B cell (primary cell): ENCODE results near the gene PDGFA.

Experiments used
- EZH2 ChIP-seq: IDR thresholded peaks from 2 replicates; pipeline ENCODE4 v1.6.1; 2012; ENCODE audit warnings: borderline replicate concordance, low read depth, mild to moderate bottlenecking, moderate library complexity, low read length; ENCODE audit not compliant: insufficient read depth, poor library complexity, severe bottlenecking
- TF ChIP-seq, protein P1 (sequence below): fragments of 200-600 bp; IDR thresholded peaks from one replicate; pipeline ENCODE4 v1.8.0; 2022; ENCODE audit warnings: antibody characterized with exemption, mild to moderate bottlenecking

DNA sequence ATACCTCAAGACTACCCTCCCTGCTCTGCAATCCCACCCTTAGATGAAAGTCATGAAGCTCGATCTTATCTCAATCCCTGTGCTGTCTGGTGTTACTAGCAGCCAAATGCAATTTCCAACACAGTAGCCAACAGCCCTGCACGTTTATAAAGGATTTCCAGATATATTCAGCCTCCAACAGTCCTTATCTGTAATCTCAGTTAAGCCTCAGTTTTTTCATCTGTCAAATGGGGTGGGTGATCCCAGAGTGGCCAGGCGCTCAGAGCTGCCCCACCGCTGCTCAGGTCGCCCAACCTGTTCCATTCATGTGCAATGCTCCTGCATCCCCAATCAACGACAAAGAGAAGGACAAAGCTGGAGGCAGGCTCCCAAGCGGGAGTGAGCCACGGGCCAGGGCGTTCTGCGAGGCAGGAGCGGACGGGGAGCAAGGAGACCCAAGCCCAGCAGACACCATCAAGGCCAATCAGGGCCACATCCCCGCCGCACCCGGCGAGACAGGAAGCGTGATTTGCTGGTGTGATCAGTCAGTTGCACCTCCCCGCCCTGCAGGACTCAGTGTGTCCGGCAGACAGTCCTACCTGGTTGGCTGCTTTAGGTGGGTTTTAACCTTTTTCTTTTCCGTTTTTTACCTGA is 19.7 kb downstream of the PDGFA start:
- TF ChIP-seq, protein P1, sequence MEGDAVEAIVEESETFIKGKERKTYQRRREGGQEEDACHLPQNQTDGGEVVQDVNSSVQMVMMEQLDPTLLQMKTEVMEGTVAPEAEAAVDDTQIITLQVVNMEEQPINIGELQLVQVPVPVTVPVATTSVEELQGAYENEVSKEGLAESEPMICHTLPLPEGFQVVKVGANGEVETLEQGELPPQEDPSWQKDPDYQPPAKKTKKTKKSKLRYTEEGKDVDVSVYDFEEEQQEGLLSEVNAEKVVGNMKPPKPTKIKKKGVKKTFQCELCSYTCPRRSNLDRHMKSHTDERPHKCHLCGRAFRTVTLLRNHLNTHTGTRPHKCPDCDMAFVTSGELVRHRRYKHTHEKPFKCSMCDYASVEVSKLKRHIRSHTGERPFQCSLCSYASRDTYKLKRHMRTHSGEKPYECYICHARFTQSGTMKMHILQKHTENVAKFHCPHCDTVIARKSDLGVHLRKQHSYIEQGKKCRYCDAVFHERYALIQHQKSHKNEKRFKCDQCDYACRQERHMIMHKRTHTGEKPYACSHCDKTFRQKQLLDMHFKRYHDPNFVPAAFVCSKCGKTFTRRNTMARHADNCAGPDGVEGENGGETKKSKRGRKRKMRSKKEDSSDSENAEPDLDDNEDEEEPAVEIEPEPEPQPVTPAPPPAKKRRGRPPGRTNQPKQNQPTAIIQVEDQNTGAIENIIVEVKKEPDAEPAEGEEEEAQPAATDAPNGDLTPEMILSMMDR: no peak
- no peak for TF ChIP-seq EZH2
